ENCODE data around the gene SF3B5. TPM values are rescaled to one million over a fixed set of nuclear protein-coding genes. Genes with fewer than 3 reads are reported as not detected.

Gene SF3B5
- total and polyA plus RNA-seq, 2 of the 8 experiments (the other 6 are each of a cell fraction or from before 2014, with no cell fraction given) = 195 to 588 TPM

- Histone ChIP-seq H3K23ac (ENCODE audit: insufficient read length) (no peak overlapping the region), H3K36me3 (ENCODE audit: control insufficient read depth in 2 of 4, insufficient read depth in 4 of 4, low read length in 3 of 4) (no peaks in the 10 kb centered on the region), H3K4me1 (replicated peaks in 1 of 4; ENCODE audit: control insufficient read depth in 3 of 4, insufficient read depth in 4 of 4, low read length in 3 of 4) (peaks cover 0 to 5% (median 2%) of the 10 kb centered on the region in 4 experiments; a peak in 2 of 7 replicates), H3K79me2 (ENCODE audit: control insufficient read depth in 1 of 2, insufficient read depth in 2 of 2, low read length in 2 of 2) (peaks cover 6 to 26% of the 10 kb centered on the region in 2 experiments), H3K4me2 (ENCODE audit: insufficient read depth in 1 of 2, low read depth in 2 of 2, low read length in 2 of 2) (no peak overlapping the region; a peak in 1 of 4 replicates), H4K8ac (ENCODE audit: extremely low read depth, insufficient read depth, low read length) (no peak overlapping the region), H2BK20ac (ENCODE audit: low read length) (no peak overlapping the region), H3K56ac (replicated peaks; ENCODE audit: insufficient read length, low read depth, low read length) (no peak overlapping the region), H2BK15ac (ENCODE audit: low read length) (no peak overlapping the region), H3K9ac (replicated peaks in 1 of 4; ENCODE audit: extremely low read depth in 1 of 4, low read depth in 3 of 4, low read length in 3 of 4) (no peak overlapping the region), H3K23me2 (ENCODE audit: low read depth, low read length) (peaks cover 6% of the 10 kb centered on the region; the same call in 1 of the 2 replicates), H2BK12ac (ENCODE audit: low read depth, low read length) (no peak overlapping the region), H3K4ac (replicated peaks; ENCODE audit: insufficient read length, low read depth, low read length) (no peak overlapping the region), H2AK5ac (ENCODE audit: low read depth, low read length) (no peak overlapping the region), H2BK120ac (replicated peaks; ENCODE audit: low read depth, low read length) (no peak overlapping the region), H2AFZ (ENCODE audit: low read length) (no peak overlapping the region), H4K91ac (replicated peaks; ENCODE audit: insufficient read length, low read length) (no peak overlapping the region), H2BK5ac (ENCODE audit: low read depth, low read length) (no peak overlapping the region), H3K9me3 (ENCODE audit: insufficient read depth in 2 of 2, low read depth in 1 of 2, low read length in 1 of 2) (no peaks in the 10 kb centered on the region), H3K4me3 (ENCODE audit: extremely low read depth in 1 of 4, insufficient read depth in 2 of 4, low read depth in 3 of 4, low read length in 4 of 4) (peak overlapping the region in 1 of 4 experiments; percentile 94; a peak in 1 of 8 replicates), H3K79me1 (ENCODE audit: low read depth, low read length) (peaks cover 5% of the 10 kb centered on the region; the same call in 1 of the 2 replicates), H3K27me3 (replicated peaks in 1 of 4; ENCODE audit: control insufficient read depth in 3 of 4, extremely low read depth in 1 of 4, insufficient read depth in 3 of 4, low read length in 3 of 4) (no peaks in the 10 kb centered on the region), H3K27ac (ENCODE audit: low read depth, low read length) (no peak overlapping the region), H4K20me1 (replicated peaks in 1 of 2; ENCODE audit: control insufficient read depth in 1 of 2, insufficient read depth in 2 of 2, low read length in 2 of 2) (peaks cover 3 to 4% of the 10 kb centered on the region in 2 experiments), H3K14ac (ENCODE audit: insufficient read length) (no peak overlapping the region), H3K18ac (ENCODE audit: extremely low read depth, low read length) (no peak overlapping the region), H4K5ac (ENCODE audit: insufficient read length, low read depth, low read length) (no peak overlapping the region)
- CTCF ChIA-PET (ENCODE audit: partially characterized antibody) = interaction anchor here (0.7 to 1.1 kb wide), 3 partner anchors 134 to 440 kb away, joined by 3 to 4 read pairs (median 3); no protein-coding TSS in a partner anchor
- FAIRE-seq (no peak), DNase-seq (ENCODE audit: low read depth in 1 of 2, low spot score in 2 of 2) (no peak)
- WGBS, 2 experiments (ENCODE audit: extremely low coverage in 1 of 2, insufficient coverage in 1 of 2, insufficient read length in 1 of 2, insufficient replicate concordance in 2 of 2, low coverage in 1 of 2, low lambda C conversion rate in 2 of 2, missing lambda C conversion rate in 1 of 2) = 88% methylated on average over 2 of the region's 2 CpGs; no CpG with 5 or more reads in 1 of the 2 experiments
- POLR2A ChIA-PET (ENCODE audit: partially characterized antibody) = no interaction called here
- no peak for TF ChIP-seq SRF (IDR thresholded peaks at IDR 0.05; ENCODE audit: low read depth, low read length)
- TF ChIP-seq ATF3 (IDR thresholded peaks at IDR 0.05; ENCODE audit: insufficient read depth, low read depth, low read length) = no peak
- TF ChIP-seq HDAC2 (IDR thresholded peaks at IDR 0.05; ENCODE audit: borderline replicate concordance in 1 of 2, low read depth in 2 of 2, low read length in 2 of 2) = no peak
- TF ChIP-seq POLR2AphosphoS5 (IDR thresholded peaks at IDR 0.05; ENCODE audit: low read depth, low read length) = no peak
- no peak for TF ChIP-seq BACH1 (IDR thresholded peaks at IDR 0.05; ENCODE audit: low read length)
- no peak for TF ChIP-seq YY1 (IDR thresholded peaks at IDR 0.05; ENCODE audit: low read depth, low read length)
- no peak for TF ChIP-seq EP300 (IDR thresholded peaks at IDR 0.05; ENCODE audit: borderline replicate concordance in 1 of 2, low read depth in 2 of 2, low read length in 2 of 2)
- no peak for TF ChIP-seq RBBP5 (IDR thresholded peaks at IDR 0.05; ENCODE audit: borderline replicate concordance, low read depth, low read length)
- no peak for TF ChIP-seq CHD1 (IDR thresholded peaks at IDR 0.05; ENCODE audit: low read depth, low read length)
- TF ChIP-seq FOSL1 (IDR thresholded peaks at IDR 0.05; ENCODE audit: insufficient read depth, low read depth, low read length) = no peak
- TF ChIP-seq HDAC6 (IDR thresholded peaks at IDR 0.05; ENCODE audit: low read depth, low read length) = no peak
- no peak for TF ChIP-seq MAX (IDR thresholded peaks at IDR 0.05)
These were observed 2.1 kb downstream of the SF3B5 start for GRCh38 chr6:144093236-144093635.
